Spleen (tissue), 7 donors: Measurements from ENCODE around the gene SH2D2A.

ENCODE experiments used
- POLR2A ChIP-seq, 3 donors: fragments of 450-650 bp; IDR thresholded peaks; one replicate each; pipeline ENCODE4 v1.5.1; 2017; ENCODE audit warnings: antibody characterized with exemption in 3 of 3, mild to moderate bottlenecking in 1 of 3
- POLR2AphosphoS5 ChIP-seq, 3 donors: sonication (generic); formaldehyde crosslinking; IDR thresholded peaks; one replicate each; pipeline ENCODE4 v1.5.1; 2017; ENCODE audit warnings: antibody characterized with exemption in 3 of 3
- TF ChIP-seq, protein P1 (sequence below), 11 experiments: fragments of 200-600 bp in 7 of 11; fragments of 450-650 bp in 4 of 11; sonication (generic) in 4 of 11; IDR thresholded peaks in 8 of 11; conservative IDR thresholded peaks in 3 of 11; 1 replicate in 7 of 11; 2 replicates in 4 of 11; pipeline versions ENCODE4 v1.4.0 to v1.8.0; 2016 to 2021; ENCODE audit warnings: antibody characterized with exemption in 11 of 11, inconsistent platforms in 4 of 11, mild to moderate bottlenecking in 1 of 11
- donor health status: DM: no; HTN: no; CAD: no; lungs with moderate emphysema.
- donor health status: DM: no; HTN: no; CAD: no.
- donor health status: DM: no; HTN: no; CAD: no.

DNA sequence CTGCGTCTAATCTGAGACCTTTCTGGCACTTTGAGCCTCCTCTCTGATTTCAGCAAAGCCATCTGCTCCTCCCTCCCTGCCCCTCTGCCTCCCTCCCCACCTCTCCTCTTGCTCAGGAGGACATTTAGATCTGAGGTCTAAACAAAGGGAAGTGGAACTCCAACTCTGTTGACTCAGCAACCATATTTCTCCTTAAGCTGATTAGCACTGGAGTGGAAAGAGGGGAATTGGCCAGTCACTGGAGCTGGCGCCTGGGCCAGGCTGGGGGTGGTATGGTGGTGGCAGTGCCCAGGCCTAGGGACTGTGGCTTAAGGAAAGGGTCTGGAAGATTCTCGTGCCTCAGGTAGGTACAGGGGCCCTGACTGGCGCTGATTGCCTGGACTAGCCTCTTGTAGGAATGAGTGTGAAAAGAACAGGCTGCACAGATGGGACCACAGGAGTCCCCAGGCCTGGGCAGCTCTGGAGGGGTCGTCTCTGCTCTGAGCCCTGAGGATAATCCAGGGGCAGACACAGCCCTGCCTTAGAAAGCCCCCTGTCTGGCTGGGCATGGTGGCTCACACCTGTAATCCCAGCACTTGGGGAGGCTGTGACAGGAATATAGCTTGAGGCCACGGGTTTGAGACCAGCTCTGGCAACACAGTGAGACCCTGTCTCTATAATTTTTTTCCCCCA lies 11.9 kb downstream of the SH2D2A start:
- TF ChIP-seq, protein P1, sequence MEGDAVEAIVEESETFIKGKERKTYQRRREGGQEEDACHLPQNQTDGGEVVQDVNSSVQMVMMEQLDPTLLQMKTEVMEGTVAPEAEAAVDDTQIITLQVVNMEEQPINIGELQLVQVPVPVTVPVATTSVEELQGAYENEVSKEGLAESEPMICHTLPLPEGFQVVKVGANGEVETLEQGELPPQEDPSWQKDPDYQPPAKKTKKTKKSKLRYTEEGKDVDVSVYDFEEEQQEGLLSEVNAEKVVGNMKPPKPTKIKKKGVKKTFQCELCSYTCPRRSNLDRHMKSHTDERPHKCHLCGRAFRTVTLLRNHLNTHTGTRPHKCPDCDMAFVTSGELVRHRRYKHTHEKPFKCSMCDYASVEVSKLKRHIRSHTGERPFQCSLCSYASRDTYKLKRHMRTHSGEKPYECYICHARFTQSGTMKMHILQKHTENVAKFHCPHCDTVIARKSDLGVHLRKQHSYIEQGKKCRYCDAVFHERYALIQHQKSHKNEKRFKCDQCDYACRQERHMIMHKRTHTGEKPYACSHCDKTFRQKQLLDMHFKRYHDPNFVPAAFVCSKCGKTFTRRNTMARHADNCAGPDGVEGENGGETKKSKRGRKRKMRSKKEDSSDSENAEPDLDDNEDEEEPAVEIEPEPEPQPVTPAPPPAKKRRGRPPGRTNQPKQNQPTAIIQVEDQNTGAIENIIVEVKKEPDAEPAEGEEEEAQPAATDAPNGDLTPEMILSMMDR (IDR thresholded peaks at IDR 0.05 in 8 of 11, conservative IDR thresholded peaks at IDR 0.05 in 3 of 11): no peak
- TF ChIP-seq POLR2A (IDR thresholded peaks at IDR 0.05) (no peak), POLR2AphosphoS5 (IDR thresholded peaks at IDR 0.05) (no peak)
